ENCODE data around the gene MEG3. TPM values are rescaled to one million over a fixed set of nuclear protein-coding genes. Genes with fewer than 3 reads are reported as not detected.

The MEG3 gene
- total and polyA plus RNA-seq, 2 experiments from 2014 or later, result not detected

DNA sequence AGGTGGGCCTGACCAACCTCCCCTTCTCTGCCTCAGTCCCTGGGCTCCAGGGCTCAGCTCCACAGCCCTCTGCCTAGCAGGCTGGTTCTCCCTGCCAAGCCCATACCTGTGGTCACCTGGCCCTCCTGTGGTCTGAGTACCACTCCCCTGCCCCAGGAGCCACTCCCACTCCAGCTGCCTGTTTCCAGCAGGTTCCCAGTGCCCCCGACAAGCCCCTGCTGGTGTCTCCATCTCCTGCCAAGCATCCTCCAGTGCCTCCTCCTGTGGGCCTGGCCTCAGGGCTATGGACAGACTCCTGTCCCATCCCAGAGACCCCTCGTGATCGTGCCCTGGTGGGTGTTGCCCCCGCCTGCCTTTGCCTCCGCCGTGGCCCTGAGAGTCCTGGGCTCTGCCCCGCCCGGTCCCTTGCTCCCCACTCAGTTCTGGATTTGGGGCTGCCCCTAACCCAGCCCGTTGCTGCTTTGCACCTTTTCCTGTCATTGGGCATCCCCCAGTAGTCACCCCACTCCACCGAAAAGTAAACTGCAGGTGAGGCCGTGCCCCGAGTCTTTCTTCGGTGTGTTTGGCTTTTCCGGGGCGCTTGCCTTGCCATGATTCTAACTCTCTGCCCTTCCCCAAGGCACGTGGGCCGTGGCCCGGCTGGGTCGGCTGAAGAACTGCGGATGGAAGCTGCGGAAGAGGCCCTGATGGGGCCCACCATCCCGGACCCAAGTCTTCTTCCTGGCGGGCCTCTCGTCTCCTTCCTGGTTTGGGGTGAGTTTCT, 9.8 kb downstream of the MEG3 start:
- H3K4me1 Mint-ChIP-seq, result peaks cover 49% of the 10 kb centered on the region
- no peak for DNase-seq (ENCODE audit: low spot score)
- Histone ChIP-seq H3K4me3 (no peak overlapping the region), H3K27me3 (ENCODE audit: insufficient read depth) (no peaks in the 10 kb centered on the region), H2AFZ (no peak overlapping the region), H3K36me3 (ENCODE audit: insufficient read depth) (no peaks in the 10 kb centered on the region), H3K4me2 (no peak overlapping the region), H3F3A (replicated peaks; ENCODE audit: low read depth) (no peaks in the 10 kb centered on the region), H3K4me1 (ENCODE audit: insufficient read depth) (peaks cover 26% of the 10 kb centered on the region), H3K9me2 (ENCODE audit: insufficient read depth) (no peaks in the 10 kb centered on the region; the same call in 1 of the 2 replicates), H4K20me1 (replicated peaks; ENCODE audit: insufficient read depth) (no peaks in the 10 kb centered on the region), H3K27ac (ENCODE audit: low read depth) (no peak overlapping the region), H3K79me2 (replicated peaks; ENCODE audit: insufficient read depth) (no peaks in the 10 kb centered on the region)
- peaks cover 32% of the 10 kb centered on the region for H3K27me3 Mint-ChIP-seq (ENCODE audit: insufficient read depth, low read depth, poor library complexity)
- no peaks in the 10 kb centered on the region for H3K9me3 Mint-ChIP-seq
- no peak overlapping the region for H3K4me3 Mint-ChIP-seq
- H3K36me3 Mint-ChIP-seq (ENCODE audit: low read depth), result no peaks in the 10 kb centered on the region; the same call in 2 of the 3 replicates
- ATAC-seq, result no peak
- TF ChIP-seq ZNF331 (CRISPR knock-in tag; IDR thresholded peaks at IDR 0.05; ENCODE audit: low read depth), result no peak
- TF ChIP-seq STAT1 (IDR thresholded peaks at IDR 0.05; ENCODE audit: unreplicated experiment), result no peak
- TF ChIP-seq, protein P1, sequence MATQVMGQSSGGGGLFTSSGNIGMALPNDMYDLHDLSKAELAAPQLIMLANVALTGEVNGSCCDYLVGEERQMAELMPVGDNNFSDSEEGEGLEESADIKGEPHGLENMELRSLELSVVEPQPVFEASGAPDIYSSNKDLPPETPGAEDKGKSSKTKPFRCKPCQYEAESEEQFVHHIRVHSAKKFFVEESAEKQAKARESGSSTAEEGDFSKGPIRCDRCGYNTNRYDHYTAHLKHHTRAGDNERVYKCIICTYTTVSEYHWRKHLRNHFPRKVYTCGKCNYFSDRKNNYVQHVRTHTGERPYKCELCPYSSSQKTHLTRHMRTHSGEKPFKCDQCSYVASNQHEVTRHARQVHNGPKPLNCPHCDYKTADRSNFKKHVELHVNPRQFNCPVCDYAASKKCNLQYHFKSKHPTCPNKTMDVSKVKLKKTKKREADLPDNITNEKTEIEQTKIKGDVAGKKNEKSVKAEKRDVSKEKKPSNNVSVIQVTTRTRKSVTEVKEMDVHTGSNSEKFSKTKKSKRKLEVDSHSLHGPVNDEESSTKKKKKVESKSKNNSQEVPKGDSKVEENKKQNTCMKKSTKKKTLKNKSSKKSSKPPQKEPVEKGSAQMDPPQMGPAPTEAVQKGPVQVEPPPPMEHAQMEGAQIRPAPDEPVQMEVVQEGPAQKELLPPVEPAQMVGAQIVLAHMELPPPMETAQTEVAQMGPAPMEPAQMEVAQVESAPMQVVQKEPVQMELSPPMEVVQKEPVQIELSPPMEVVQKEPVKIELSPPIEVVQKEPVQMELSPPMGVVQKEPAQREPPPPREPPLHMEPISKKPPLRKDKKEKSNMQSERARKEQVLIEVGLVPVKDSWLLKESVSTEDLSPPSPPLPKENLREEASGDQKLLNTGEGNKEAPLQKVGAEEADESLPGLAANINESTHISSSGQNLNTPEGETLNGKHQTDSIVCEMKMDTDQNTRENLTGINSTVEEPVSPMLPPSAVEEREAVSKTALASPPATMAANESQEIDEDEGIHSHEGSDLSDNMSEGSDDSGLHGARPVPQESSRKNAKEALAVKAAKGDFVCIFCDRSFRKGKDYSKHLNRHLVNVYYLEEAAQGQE (IDR thresholded peaks at IDR 0.05; ENCODE audit: unreplicated experiment), result no peak
- no peak for TF ChIP-seq ZNF114 (CRISPR knock-in tag; IDR thresholded peaks at IDR 0.05)
- TF ChIP-seq, protein P2, sequence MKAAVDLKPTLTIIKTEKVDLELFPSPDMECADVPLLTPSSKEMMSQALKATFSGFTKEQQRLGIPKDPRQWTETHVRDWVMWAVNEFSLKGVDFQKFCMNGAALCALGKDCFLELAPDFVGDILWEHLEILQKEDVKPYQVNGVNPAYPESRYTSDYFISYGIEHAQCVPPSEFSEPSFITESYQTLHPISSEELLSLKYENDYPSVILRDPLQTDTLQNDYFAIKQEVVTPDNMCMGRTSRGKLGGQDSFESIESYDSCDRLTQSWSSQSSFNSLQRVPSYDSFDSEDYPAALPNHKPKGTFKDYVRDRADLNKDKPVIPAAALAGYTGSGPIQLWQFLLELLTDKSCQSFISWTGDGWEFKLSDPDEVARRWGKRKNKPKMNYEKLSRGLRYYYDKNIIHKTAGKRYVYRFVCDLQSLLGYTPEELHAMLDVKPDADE (IDR thresholded peaks at IDR 0.05), result no peak
- TF ChIP-seq EZH2 (IDR thresholded peaks at IDR 0.05; ENCODE audit: low read depth, unreplicated experiment), result no peak
- TF ChIP-seq, protein P3, sequence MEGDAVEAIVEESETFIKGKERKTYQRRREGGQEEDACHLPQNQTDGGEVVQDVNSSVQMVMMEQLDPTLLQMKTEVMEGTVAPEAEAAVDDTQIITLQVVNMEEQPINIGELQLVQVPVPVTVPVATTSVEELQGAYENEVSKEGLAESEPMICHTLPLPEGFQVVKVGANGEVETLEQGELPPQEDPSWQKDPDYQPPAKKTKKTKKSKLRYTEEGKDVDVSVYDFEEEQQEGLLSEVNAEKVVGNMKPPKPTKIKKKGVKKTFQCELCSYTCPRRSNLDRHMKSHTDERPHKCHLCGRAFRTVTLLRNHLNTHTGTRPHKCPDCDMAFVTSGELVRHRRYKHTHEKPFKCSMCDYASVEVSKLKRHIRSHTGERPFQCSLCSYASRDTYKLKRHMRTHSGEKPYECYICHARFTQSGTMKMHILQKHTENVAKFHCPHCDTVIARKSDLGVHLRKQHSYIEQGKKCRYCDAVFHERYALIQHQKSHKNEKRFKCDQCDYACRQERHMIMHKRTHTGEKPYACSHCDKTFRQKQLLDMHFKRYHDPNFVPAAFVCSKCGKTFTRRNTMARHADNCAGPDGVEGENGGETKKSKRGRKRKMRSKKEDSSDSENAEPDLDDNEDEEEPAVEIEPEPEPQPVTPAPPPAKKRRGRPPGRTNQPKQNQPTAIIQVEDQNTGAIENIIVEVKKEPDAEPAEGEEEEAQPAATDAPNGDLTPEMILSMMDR (conservative IDR thresholded peaks at IDR 0.05; ENCODE audit: low read depth in 2 of 2), result no peak
- TF ChIP-seq NANOG (IDR thresholded peaks at IDR 0.05; ENCODE audit: borderline replicate concordance), result no peak
- TF ChIP-seq, protein P4, sequence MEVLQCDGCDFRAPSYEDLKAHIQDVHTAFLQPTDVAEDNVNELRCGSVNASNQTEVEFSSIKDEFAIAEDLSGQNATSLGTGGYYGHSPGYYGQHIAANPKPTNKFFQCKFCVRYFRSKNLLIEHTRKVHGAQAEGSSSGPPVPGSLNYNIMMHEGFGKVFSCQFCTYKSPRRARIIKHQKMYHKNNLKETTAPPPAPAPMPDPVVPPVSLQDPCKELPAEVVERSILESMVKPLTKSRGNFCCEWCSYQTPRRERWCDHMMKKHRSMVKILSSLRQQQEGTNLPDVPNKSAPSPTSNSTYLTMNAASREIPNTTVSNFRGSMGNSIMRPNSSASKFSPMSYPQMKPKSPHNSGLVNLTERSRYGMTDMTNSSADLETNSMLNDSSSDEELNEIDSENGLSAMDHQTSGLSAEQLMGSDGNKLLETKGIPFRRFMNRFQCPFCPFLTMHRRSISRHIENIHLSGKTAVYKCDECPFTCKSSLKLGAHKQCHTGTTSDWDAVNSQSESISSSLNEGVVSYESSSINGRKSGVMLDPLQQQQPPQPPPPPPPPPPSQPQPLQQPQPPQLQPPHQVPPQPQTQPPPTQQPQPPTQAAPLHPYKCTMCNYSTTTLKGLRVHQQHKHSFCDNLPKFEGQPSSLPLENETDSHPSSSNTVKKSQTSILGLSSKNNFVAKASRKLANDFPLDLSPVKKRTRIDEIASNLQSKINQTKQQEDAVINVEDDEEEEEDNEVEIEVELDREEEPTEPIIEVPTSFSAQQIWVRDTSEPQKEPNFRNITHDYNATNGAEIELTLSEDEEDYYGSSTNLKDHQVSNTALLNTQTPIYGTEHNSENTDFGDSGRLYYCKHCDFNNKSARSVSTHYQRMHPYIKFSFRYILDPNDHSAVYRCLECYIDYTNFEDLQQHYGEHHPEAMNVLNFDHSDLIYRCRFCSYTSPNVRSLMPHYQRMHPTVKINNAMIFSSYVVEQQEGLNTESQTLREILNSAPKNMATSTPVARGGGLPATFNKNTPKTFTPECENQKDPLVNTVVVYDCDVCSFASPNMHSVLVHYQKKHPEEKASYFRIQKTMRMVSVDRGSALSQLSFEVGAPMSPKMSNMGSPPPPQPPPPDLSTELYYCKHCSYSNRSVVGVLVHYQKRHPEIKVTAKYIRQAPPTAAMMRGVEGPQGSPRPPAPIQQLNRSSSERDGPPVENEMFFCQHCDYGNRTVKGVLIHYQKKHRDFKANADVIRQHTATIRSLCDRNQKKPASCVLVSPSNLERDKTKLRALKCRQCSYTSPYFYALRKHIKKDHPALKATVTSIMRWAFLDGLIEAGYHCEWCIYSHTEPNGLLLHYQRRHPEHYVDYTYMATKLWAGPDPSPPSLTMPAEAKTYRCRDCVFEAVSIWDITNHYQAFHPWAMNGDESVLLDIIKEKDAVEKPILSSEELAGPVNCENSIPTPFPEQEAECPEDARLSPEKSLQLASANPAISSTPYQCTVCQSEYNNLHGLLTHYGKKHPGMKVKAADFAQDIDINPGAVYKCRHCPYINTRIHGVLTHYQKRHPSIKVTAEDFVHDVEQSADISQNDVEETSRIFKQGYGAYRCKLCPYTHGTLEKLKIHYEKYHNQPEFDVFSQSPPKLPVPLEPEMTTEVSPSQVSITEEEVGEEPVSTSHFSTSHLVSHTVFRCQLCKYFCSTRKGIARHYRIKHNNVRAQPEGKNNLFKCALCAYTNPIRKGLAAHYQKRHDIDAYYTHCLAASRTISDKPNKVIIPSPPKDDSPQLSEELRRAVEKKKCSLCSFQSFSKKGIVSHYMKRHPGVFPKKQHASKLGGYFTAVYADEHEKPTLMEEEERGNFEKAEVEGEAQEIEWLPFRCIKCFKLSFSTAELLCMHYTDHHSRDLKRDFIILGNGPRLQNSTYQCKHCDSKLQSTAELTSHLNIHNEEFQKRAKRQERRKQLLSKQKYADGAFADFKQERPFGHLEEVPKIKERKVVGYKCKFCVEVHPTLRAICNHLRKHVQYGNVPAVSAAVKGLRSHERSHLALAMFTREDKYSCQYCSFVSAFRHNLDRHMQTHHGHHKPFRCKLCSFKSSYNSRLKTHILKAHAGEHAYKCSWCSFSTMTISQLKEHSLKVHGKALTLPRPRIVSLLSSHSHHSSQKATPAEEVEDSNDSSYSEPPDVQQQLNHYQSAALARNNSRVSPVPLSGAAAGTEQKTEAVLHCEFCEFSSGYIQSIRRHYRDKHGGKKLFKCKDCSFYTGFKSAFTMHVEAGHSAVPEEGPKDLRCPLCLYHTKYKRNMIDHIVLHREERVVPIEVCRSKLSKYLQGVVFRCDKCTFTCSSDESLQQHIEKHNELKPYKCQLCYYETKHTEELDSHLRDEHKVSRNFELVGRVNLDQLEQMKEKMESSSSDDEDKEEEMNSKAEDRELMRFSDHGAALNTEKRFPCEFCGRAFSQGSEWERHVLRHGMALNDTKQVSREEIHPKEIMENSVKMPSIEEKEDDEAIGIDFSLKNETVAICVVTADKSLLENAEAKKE (CRISPR knock-in tag; IDR thresholded peaks at IDR 0.05), result no peak
- TF ChIP-seq EZH2phosphoT487 (IDR thresholded peaks at IDR 0.05; ENCODE audit: unreplicated experiment), result no peak
- TF ChIP-seq JUNB (IDR thresholded peaks at IDR 0.05; ENCODE audit: unreplicated experiment), result no peak
- no peak for TF ChIP-seq POLR2AphosphoS5 (IDR thresholded peaks at IDR 0.05; ENCODE audit: low read depth)
- no peak for TF ChIP-seq CREB1 (CRISPR knock-in tag; IDR thresholded peaks at IDR 0.05; ENCODE audit: low read depth)
- no peak overlapping the region for H3K27ac Mint-ChIP-seq

Data from GM23338 (cell line).